OCI-LY3 (cell line): ENCODE results near the gene DACT1.

Experiments
- EZH2phosphoT487 ChIP-seq: fragments of 200-600 bp; shearing (Covaris generic); IDR thresholded peaks from 2 replicates; pipeline ENCODE4 v1.6.1; 2018; ENCODE audit warnings: antibody characterized with exemption, mixed run types, low read depth
- TF ChIP-seq, protein P1 (sequence below): fragments of 200-600, 300-600 bp; sonication (generic); IDR thresholded peaks from 2 replicates; pipeline ENCODE4 v1.5.1; 2014; ENCODE audit warnings: antibody characterized with exemption, low read length, low read depth

DNA sequence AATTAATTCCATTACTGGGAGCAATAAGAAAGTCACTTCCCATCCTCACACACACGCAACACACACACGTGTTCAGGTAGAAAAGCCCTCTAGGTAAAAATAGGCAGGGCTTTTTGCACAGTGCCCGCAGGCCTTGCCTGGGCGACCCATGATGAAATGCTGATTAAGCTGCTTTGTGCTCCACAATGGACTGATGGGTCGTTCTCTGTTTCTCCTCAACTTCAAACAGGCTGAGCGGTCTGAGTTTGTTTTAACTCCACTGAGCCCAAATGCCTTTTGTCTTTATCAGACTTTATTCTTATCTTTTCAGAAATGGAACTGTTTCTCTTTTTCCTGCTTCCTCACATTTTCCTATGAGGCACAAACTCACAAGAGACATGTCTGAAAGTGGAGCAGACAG is 9.4 kb upstream of the DACT1 start:
- TF ChIP-seq EZH2phosphoT487 = no peak
- TF ChIP-seq, protein P1, sequence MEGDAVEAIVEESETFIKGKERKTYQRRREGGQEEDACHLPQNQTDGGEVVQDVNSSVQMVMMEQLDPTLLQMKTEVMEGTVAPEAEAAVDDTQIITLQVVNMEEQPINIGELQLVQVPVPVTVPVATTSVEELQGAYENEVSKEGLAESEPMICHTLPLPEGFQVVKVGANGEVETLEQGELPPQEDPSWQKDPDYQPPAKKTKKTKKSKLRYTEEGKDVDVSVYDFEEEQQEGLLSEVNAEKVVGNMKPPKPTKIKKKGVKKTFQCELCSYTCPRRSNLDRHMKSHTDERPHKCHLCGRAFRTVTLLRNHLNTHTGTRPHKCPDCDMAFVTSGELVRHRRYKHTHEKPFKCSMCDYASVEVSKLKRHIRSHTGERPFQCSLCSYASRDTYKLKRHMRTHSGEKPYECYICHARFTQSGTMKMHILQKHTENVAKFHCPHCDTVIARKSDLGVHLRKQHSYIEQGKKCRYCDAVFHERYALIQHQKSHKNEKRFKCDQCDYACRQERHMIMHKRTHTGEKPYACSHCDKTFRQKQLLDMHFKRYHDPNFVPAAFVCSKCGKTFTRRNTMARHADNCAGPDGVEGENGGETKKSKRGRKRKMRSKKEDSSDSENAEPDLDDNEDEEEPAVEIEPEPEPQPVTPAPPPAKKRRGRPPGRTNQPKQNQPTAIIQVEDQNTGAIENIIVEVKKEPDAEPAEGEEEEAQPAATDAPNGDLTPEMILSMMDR = no peak
